OCI-LY1 (cell line): ENCODE results near the gene GPR180.

Experiments used
- H2AFZ ChIP-seq: fragments of 200-600 bp; sonication (generic), shearing (Covaris generic); 2 replicates; pipeline ENCODE4 v1.6.0; 2014; ENCODE audit warnings: antibody characterized with exemption, mild to moderate bottlenecking, low read length
- H3F3A ChIP-seq: fragments of 200-600 bp; sonication (generic), shearing (Covaris generic); 2 replicates; pipeline ENCODE4 v1.6.0; 2014; ENCODE audit warnings: mild to moderate bottlenecking, antibody characterized with exemption, low read length, moderate library complexity; ENCODE audit not compliant: insufficient read depth
- H3K27ac ChIP-seq: fragments of 200-600 bp; sonication (generic); 2 replicates; pipeline ENCODE4 v1.5.1; 2014; ENCODE audit warnings: low read length, mixed run types, mild to moderate bottlenecking, low read depth; ENCODE audit not compliant: poor library complexity, severe bottlenecking
- H3K27me3 ChIP-seq: fragments of 200-600 bp; sonication (generic); 2 replicates; pipeline ENCODE4 v1.6.0; 2014; ENCODE audit warnings: antibody characterized with exemption, mild to moderate bottlenecking, low read length, moderate library complexity; ENCODE audit not compliant: insufficient read depth
- H3K36me3 ChIP-seq: fragments of 200-600 bp; sonication (generic); 2 replicates; pipeline ENCODE4 v1.6.1; 2014; ENCODE audit warnings: mild to moderate bottlenecking, antibody characterized with exemption, low read length, moderate library complexity, mixed read lengths; ENCODE audit not compliant: insufficient read depth
- H3K4me1 ChIP-seq: fragments of 200-600 bp; sonication (generic); 2 replicates; pipeline ENCODE4 v1.5.1; 2014; ENCODE audit warnings: mild to moderate bottlenecking, low read length, moderate library complexity; ENCODE audit not compliant: insufficient read depth, severe bottlenecking
- H3K4me2 ChIP-seq: fragments of 200-600 bp; sonication (generic), shearing (Covaris generic); 2 replicates; pipeline ENCODE4 v1.6.1; 2014; ENCODE audit warnings: low read length
- H3K4me3 ChIP-seq: fragments of 200-600 bp; sonication (generic); 2 replicates; pipeline ENCODE4 v1.5.1; 2014; ENCODE audit warnings: low read length, low read depth, mild to moderate bottlenecking, mixed read lengths; ENCODE audit not compliant: poor library complexity, severe bottlenecking
- H3K79me2 ChIP-seq: fragments of 200-600 bp; shearing (Covaris generic); 2 replicates; pipeline ENCODE4 v1.6.1; 2016; ENCODE audit warnings: mixed run types, low read length, mixed read lengths; ENCODE audit not compliant: insufficient read depth
- H3K9ac ChIP-seq: fragments of 200-600 bp; sonication (generic), shearing (Covaris generic); 2 replicates; pipeline ENCODE4 v1.6.1; 2014; ENCODE audit warnings: mild to moderate bottlenecking, low read length, mixed read lengths
- H3K9me2 ChIP-seq: fragments of 200-600 bp; sonication (generic), shearing (Covaris generic); 2 replicates; pipeline ENCODE4 v1.6.1; 2014; ENCODE audit warnings: low read depth, mild to moderate bottlenecking, low read length, mixed read lengths
- H3K9me3 ChIP-seq: fragments of 200-600 bp; shearing (Covaris generic); 2 replicates; pipeline ENCODE4 v1.6.1; 2014; ENCODE audit warnings: low read length, mixed read lengths
- H4K20me1 ChIP-seq: fragments of 200-600 bp; sonication (generic), shearing (Covaris generic); 2 replicates; pipeline ENCODE4 v1.6.0; 2016; ENCODE audit warnings: mild to moderate bottlenecking, low read length; ENCODE audit not compliant: insufficient read depth
- CTCF ChIP-seq: fragments of 200-600 bp; sonication (generic), shearing (Covaris generic); IDR thresholded peaks from 2 replicates; pipeline ENCODE4 v1.5.1; 2017; ENCODE audit warnings: mild to moderate bottlenecking, antibody characterized with exemption, low read length, moderate library complexity, mixed read lengths
- EZH2 ChIP-seq: fragments of 200-600 bp; sonication (generic), shearing (Covaris generic); IDR thresholded peaks from 2 replicates; pipeline ENCODE4 v1.8.0; 2017; ENCODE audit warnings: borderline replicate concordance, mixed run types, mild to moderate bottlenecking, antibody characterized with exemption, low read length, moderate library complexity, mixed read lengths

Gene GPR180

GRCh38 chr13:94569615-94570014 is 32.0 kb upstream of the GPR180 start:
- no peak overlapping the region for H3K4me2 ChIP-seq
- TF ChIP-seq EZH2 (no peak), CTCF (no peak)
- H3K9me2 ChIP-seq, result no peaks in the 10 kb centered on the region
- no peak overlapping the region for H3K4me3 ChIP-seq
- no peaks in the 10 kb centered on the region for H3K79me2 ChIP-seq
- peaks cover 3% of the 10 kb centered on the region; the same call in 1 of the 2 replicates for H3K9me3 ChIP-seq
- no peak overlapping the region for H2AFZ ChIP-seq
- H3K36me3 ChIP-seq, result peaks cover 61% of the 10 kb centered on the region
- no peaks in the 10 kb centered on the region for H3F3A ChIP-seq
- no peaks in the 10 kb centered on the region for H4K20me1 ChIP-seq
- H3K27me3 ChIP-seq, result no peaks in the 10 kb centered on the region
- H3K27ac ChIP-seq, result no peak overlapping the region
- no peak overlapping the region for H3K9ac ChIP-seq
- H3K4me1 ChIP-seq, result no peaks in the 10 kb centered on the region

GRCh38 chr13:94579063-94579462 is 22.6 kb upstream of the GPR180 start:
- TF ChIP-seq EZH2, result no peak
- no peaks in the 10 kb centered on the region for H4K20me1 ChIP-seq
- H3K4me3 ChIP-seq, result no peak overlapping the region
- no peaks in the 10 kb centered on the region for H3K4me1 ChIP-seq
- H3F3A ChIP-seq, result no peaks in the 10 kb centered on the region
- H2AFZ ChIP-seq, result no peak overlapping the region
- no peaks in the 10 kb centered on the region for H3K9me3 ChIP-seq
- H3K27ac ChIP-seq, result no peak overlapping the region
- H3K27me3 ChIP-seq, result no peaks in the 10 kb centered on the region
- no peaks in the 10 kb centered on the region for H3K79me2 ChIP-seq
- no peak overlapping the region for H3K4me2 ChIP-seq
- H3K36me3 ChIP-seq, result peaks cover 97% of the 10 kb centered on the region
- H3K9ac ChIP-seq, result no peak overlapping the region
- no peaks in the 10 kb centered on the region; the same call in 1 of the 2 replicates for H3K9me2 ChIP-seq

- Histone ChIP-seq H3K36me3 (peaks cover 90% of the 10 kb centered on the region), H3K27me3 (no peaks in the 10 kb centered on the region), H4K20me1 (no peaks in the 10 kb centered on the region), H3K9me3 (no peaks in the 10 kb centered on the region), H2AFZ (no peak overlapping the region), H3K9me2 (no peaks in the 10 kb centered on the region), H3K4me3 (no peak overlapping the region), H3K79me2 (no peaks in the 10 kb centered on the region), H3K27ac (no peak overlapping the region), H3K4me2 (no peak overlapping the region), H3K4me1 (no peaks in the 10 kb centered on the region), H3K9ac (no peak overlapping the region), H3F3A (no peaks in the 10 kb centered on the region)
- TF ChIP-seq CTCF (no peak), EZH2 (no peak)
These were observed 17.7 kb upstream of the GPR180 start for GRCh38 chr13:94583926-94584325.

GRCh38 chr13:94585543-94586101 is 16.0 kb upstream of the GPR180 start:
- Histone ChIP-seq H3K4me2 (no peak overlapping the region), H3K4me1 (no peaks in the 10 kb centered on the region), H3K9me2 (no peaks in the 10 kb centered on the region), H3K27ac (no peak overlapping the region), H4K20me1 (no peaks in the 10 kb centered on the region), H3K36me3 (peaks cover 85% of the 10 kb centered on the region), H3K27me3 (no peaks in the 10 kb centered on the region), H3K4me3 (no peak overlapping the region), H3K9ac (no peak overlapping the region), H2AFZ (no peak overlapping the region), H3K9me3 (no peaks in the 10 kb centered on the region), H3F3A (no peaks in the 10 kb centered on the region; the same call in 1 of the 2 replicates), H3K79me2 (no peaks in the 10 kb centered on the region)
- TF ChIP-seq EZH2, result no peak
- no peak for TF ChIP-seq CTCF
